Amygdala (tissue), 56 donors: ENCODE measurements around the gene MFNG.

Source experiments
- DNase-seq, 56 donors: peaks; one replicate each; lab custom pipeline; 2025; lab: John Stamatoyannopoulos, UW

The MFNG gene

DNA sequence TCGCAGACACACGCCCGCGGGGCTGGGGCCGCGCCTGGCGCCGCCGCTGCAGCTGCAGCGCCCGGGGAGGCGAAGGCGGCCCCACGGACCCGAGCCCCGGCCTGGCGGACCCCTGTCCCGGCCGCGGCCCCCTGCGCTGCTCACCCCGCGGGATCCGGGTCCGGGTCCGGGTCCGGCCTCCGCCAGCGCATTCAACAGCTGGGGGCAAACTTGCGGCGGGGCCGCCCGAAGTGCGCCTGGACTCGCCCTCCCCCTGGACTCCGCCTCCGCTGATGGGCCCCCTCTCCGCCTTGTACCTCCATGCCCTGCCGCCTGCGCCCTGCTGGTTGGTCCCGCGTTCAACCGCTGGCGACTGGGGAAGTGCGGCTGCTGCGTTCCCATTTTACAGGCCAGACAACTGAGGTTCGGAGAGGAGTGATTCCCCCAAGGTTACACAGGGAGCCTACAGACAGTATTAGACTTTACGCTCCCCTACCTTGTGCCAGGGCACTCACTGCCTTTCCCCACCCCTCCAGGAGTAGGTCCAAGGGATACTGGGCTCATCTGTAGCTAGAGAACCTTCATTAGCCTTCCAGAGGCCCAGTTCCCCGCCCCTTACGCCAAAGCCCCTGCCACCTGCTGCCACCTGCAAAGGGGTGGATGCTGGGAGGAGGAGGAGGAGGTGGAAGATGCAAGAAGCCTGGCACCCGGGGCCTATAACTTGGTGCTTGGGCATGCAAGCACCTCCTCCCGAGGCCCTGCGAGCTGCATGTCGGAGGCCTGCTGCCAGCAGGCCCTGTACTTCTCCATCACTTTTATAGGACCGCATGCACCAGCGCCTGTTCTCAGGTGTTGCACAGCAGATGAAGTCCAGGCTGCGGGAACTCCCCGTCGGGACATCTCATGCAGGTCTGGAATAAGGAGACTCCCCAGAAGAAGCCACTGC, 58.2 kb downstream of the MFNG start:
- no peak for DNase-seq

GRCh38 chr22:37427135-37427710, 59.0 kb downstream of the MFNG start, which contains the start of gene ELFN2:
TSS of gene ELFN2 (minus strand) at chr22:37427479. CDS start at chr22:37375534, 51,945 bp downstream.
- peak in 7 of 56 donors; percentile 16 to 37 (median 33) for DNase-seq

GRCh38 chr22:37426706-37427134, 59.5 kb downstream of the MFNG start:
- DNase-seq: no peak

GRCh38 chr22:37425800-37426705, 60.1 kb downstream of the MFNG start:
- DNase-seq: peak in 1 of 56 donors; percentile 33

- DNase-seq: no peak
These were observed 60.8 kb downstream of the MFNG start for GRCh38 chr22:37425369-37425768.

DNA sequence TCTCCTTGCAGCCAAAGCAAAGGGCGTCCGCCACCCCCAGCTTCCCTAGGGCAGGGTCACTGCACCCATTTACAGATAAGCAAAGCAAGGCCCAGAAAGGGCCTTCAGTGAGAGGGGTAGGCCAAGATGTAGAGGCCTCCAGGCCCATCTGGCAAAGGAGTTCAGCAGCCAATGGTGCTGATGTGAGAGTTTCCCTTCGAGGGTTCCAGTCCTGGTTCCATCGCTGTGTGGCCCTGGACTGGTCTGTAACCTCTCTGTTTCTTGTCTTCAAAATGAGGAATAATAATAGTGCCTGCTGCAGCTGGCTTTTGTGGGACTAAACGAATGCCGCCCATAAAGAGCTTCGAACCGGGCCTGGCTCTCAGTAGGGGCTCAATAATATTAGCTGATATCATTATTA, 62.9 kb downstream of the MFNG start:
- DNase-seq: no peak

GRCh38 chr22:37421468-37421877, 64.7 kb downstream of the MFNG start:
- DNase-seq: no peak

DNA sequence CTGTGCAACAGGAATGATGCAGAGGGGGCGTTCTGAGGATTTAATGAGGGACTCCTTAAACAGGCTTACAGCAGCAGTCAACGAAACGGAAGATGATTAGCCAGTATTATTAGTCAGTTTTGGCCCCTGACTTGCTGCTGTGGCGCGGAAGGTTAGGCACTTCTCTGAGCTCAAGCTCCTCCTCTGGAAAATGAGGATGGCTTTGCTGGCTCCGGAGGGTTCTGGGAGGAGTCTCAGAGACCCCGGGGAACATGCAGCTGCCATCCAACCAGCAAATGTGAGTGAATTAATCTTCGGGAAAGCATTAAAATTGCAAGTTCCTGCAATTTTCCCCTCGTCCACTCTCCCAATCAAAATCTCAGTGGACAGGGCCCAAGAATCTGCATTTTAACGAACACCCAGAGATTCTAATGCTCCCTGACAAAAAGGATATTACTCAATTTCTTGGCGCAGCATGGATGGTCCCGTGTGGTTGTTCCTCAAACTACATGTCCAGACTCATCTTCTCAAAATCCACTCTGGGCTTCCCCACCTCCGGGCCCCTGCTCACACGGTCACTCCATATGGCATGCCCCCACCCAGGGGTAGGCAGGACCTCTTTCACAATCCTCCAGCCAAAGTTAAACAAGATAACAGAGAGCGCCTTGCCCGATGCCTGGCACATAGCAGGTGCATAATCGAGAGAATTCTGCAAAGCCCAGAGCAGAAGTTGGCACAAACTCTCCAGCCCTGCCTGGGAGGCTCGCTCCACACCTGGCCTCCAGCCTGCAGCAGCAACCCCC, 65.3 kb downstream of the MFNG start:
- DNase-seq: peak in 1 of 56 donors; percentile 22

- DNase-seq: peak in 1 of 56 donors; percentile 29
These were observed 66.1 kb downstream of the MFNG start for GRCh38 chr22:37419969-37420685.

- peak in 2 of 56 donors; percentile 30 to 39 for DNase-seq
These were observed 66.7 kb downstream of the MFNG start for GRCh38 chr22:37419370-37419968.
